A549 (cell line): ENCODE data around the gene BTBD6. TPM values are rescaled to one million over a fixed set of nuclear protein-coding genes. Genes with fewer than 3 reads are reported as not detected.

ENCODE experiments used
- ATAC-seq, 2 experiments: fragments of 200-7000 bp in 1 of 2; fragments of >200 bp in 1 of 2; cut with Nextera tagmentation in 1 of 2; cut with Tn5 transposase in 1 of 2; 3 replicates each; pipeline versions ENCODE4 v1.8.0 to v1.9.1; 2018 to 2020; ENCODE audit warnings: mild to moderate bottlenecking in 1 of 2, moderate library complexity in 1 of 2
- CTCF ChIA-PET: fragments of 300-600 bp; sonication (Branson Sonifier 250); formaldehyde crosslinking; extraction: SDS; loops from one replicate; lab custom pipeline; 2021; ENCODE audit warnings: antibody characterized with exemption, inconsistent platforms; lab: Yijun Ruan, JAX
- POLR2A ChIA-PET: fragments of 350-600 bp; formaldehyde crosslinking; extraction: SDS; loops from one replicate; lab custom pipeline; 2021; ENCODE audit warnings: antibody characterized with exemption, inconsistent platforms; lab: Yijun Ruan, JAX
- DNase-seq, 2 experiments: peaks; one replicate each; pipeline versions ENCODE4 v3.0.0 to v3.0.0-alpha.2; 2011 to 2016; ENCODE audit warnings: low read depth in 1 of 2, low spot score in 1 of 2
- FAIRE-seq: peaks from 2 replicates; lab custom pipeline; 2011; peaks lifted over from hg19 to GRCh38; lab: Jason Lieb, UNC
- H3K27ac ChIP-seq, 2 experiments: fragments of >200 bp; sonication (Bioruptor Twin); formaldehyde crosslinking; 3 replicates each; pipeline ENCODE4 v1.5.1; 2016 to 2017
- H3K4me1 ChIP-seq: fragments of >200 bp; sonication (Bioruptor Twin); formaldehyde crosslinking; 3 replicates; pipeline ENCODE4 v1.6.1; 2016
- H3K4me2 ChIP-seq: fragments of >200 bp; sonication (Bioruptor Twin); formaldehyde crosslinking; 3 replicates; pipeline ENCODE4 v1.6.1; 2016
- H3K4me3 ChIP-seq: fragments of >200 bp; sonication (Bioruptor Twin); formaldehyde crosslinking; 3 replicates; pipeline ENCODE4 v1.5.1; 2016
- H3K9me3 ChIP-seq: fragments of >200 bp; sonication (Bioruptor Twin); formaldehyde crosslinking; 3 replicates; pipeline ENCODE4 v1.6.1; 2016
- ATOH8 ChIP-seq: fragments of 250-450 bp; sonication (Bioruptor Pico); IDR thresholded peaks from 2 replicates; pipeline ENCODE4 v1.5.0; 2020; ENCODE audit warnings: low read depth, mild to moderate bottlenecking, moderate library complexity
- BHLHE40 ChIP-seq: IDR thresholded peaks from 2 replicates; pipeline ENCODE4 v1.6.1; 2012; ENCODE audit warnings: low read depth, low read length, inconsistent platforms
- CEBPB ChIP-seq, 2 experiments: fragments of >200 bp in 1 of 2; sonication (Bioruptor Twin) in 1 of 2; formaldehyde crosslinking in 1 of 2; IDR thresholded peaks; 2 replicates each; pipeline ENCODE4 v1.6.1; 2012 to 2016
- CHD2 ChIP-seq: fragments of 150-350 bp; IDR thresholded peaks from 2 replicates; pipeline ENCODE4 v1.6.1; 2014; ENCODE audit warnings: low read length; ENCODE audit not compliant: partially characterized antibody
- EHF ChIP-seq: fragments of 250-450 bp; sonication (Bioruptor Pico); IDR thresholded peaks from 2 replicates; pipeline ENCODE4 v1.5.0; 2020; ENCODE audit warnings: mild to moderate bottlenecking
- ELK1 ChIP-seq: fragments of 150-350 bp; IDR thresholded peaks from 2 replicates; pipeline ENCODE4 v1.6.1; 2014; ENCODE audit warnings: low read depth, mild to moderate bottlenecking, low read length
- FOSL2 ChIP-seq, 2 experiments: fragments of 450-650 bp in 1 of 2; fragments of >200 bp in 1 of 2; sonication (Bioruptor Twin) in 1 of 2; formaldehyde crosslinking; IDR thresholded peaks; 2 replicates each; pipeline versions ENCODE4 v1.5.0 to v1.6.1; 2016 to 2020; ENCODE audit warnings: mild to moderate bottlenecking in 1 of 2, moderate library complexity in 1 of 2
- GATA3 ChIP-seq: IDR thresholded peaks from 2 replicates; pipeline ENCODE4 v1.6.1; 2012; ENCODE audit warnings: borderline replicate concordance
- HES2 ChIP-seq: fragments of >200 bp; sonication (Bioruptor Twin); formaldehyde crosslinking; IDR thresholded peaks from 2 replicates; pipeline ENCODE4 v1.6.1; 2016
- HOXB13 ChIP-seq: fragments of 250-450 bp; sonication (Bioruptor Pico); IDR thresholded peaks from 2 replicates; pipeline ENCODE4 v1.5.0; 2020; ENCODE audit warnings: low read depth, mild to moderate bottlenecking, moderate library complexity
- JUNB ChIP-seq: fragments of >200 bp; sonication (Bioruptor Twin); formaldehyde crosslinking; IDR thresholded peaks from 2 replicates; pipeline ENCODE4 v1.6.1; 2016
- KDM1A ChIP-seq: fragments of 200-600 bp; sonication (generic); IDR thresholded peaks from 2 replicates; pipeline ENCODE4 v1.6.1; 2016; ENCODE audit warnings: low read depth, mild to moderate bottlenecking
- KDM5A ChIP-seq: fragments of 200-600 bp; sonication (generic); IDR thresholded peaks from 2 replicates; pipeline ENCODE4 v1.6.1; 2016; ENCODE audit warnings: antibody characterized with exemption, mild to moderate bottlenecking
- MYC ChIP-seq: IDR thresholded peaks from 2 replicates; pipeline ENCODE4 v1.6.1; 2012; ENCODE audit warnings: mild to moderate bottlenecking, inconsistent platforms, low read length, improper control_type of control experiment, borderline replicate concordance
- PHF8 ChIP-seq: fragments of 200-600 bp; sonication (generic); IDR thresholded peaks from 2 replicates; pipeline ENCODE4 v1.6.1; 2016; ENCODE audit warnings: low read depth, mild to moderate bottlenecking, antibody characterized with exemption, moderate library complexity, borderline replicate concordance
- POLR2A ChIP-seq: IDR thresholded peaks from 2 replicates; pipeline ENCODE4 v1.6.1; 2012; ENCODE audit warnings: mild to moderate bottlenecking, low read length
- POLR2AphosphoS2 ChIP-seq: conservative IDR thresholded peaks from 2 replicates; pipeline ENCODE4 v1.6.1; 2012; ENCODE audit warnings: low read length, improper control_type of control experiment, inconsistent platforms
- RARB ChIP-seq: fragments of 250-450 bp; sonication (Bioruptor Pico); IDR thresholded peaks from 2 replicates; pipeline ENCODE4 v1.8.0; 2021; ENCODE audit warnings: mild to moderate bottlenecking, moderate library complexity
- RCOR1 ChIP-seq: fragments of 150-350 bp; IDR thresholded peaks from 2 replicates; pipeline ENCODE4 v1.6.1; 2014; ENCODE audit warnings: antibody characterized with exemption, low read length, low read depth
- ZFP36 ChIP-seq: fragments of 450-650 bp; IDR thresholded peaks from 2 replicates; pipeline ENCODE4 v1.6.1; 2014; ENCODE audit warnings: borderline replicate concordance; ENCODE audit not compliant: partially characterized antibody
- ZNF302 ChIP-seq: fragments of 250-450 bp; sonication (Bioruptor Pico); IDR thresholded peaks from 2 replicates; pipeline ENCODE4 v1.9.0; 2021; ENCODE audit warnings: inconsistent platforms, mild to moderate bottlenecking, moderate library complexity
- WGBS: methylation state at CpG from one replicate; pipeline ENCODE4 v1.1.6; 2017; ENCODE audit errors: missing lambda C conversion rate; 5-methylcytosine and 5-hydroxymethylcytosine counted together
- polyA plus RNA-seq, 4 experiments: library from polyadenylated mRNA; depleted of rRNA in 3 of 4; stranded (reverse); fragments of >200 nt; fragmentation: RNase III in 1 of 4; extraction: RNeasy Plus Mini Kit Qiagen cat#74134 plus additional on column Dnase treatment in 1 of 4; gene quantifications; 2 replicates in 3 of 4; 3 replicates in 1 of 4; pipeline ENCODE4 v1.2.3, GENCODE V29; 2011 to 2017
- TF ChIP-seq, protein P1 (sequence below): IDR thresholded peaks from 2 replicates; pipeline ENCODE4 v1.6.1; 2012
- TF ChIP-seq, protein P2 (sequence below): fragments of 250-450 bp; sonication (Bioruptor Pico); IDR thresholded peaks from 2 replicates; pipeline ENCODE4 v1.5.0; 2021; ENCODE audit warnings: mild to moderate bottlenecking, moderate library complexity, borderline replicate concordance

Gene BTBD6
- polyA plus RNA-seq, 2 of the 4 experiments (the other 2 are of a cell fraction) = 16.1 to 33.6 TPM

DNA sequence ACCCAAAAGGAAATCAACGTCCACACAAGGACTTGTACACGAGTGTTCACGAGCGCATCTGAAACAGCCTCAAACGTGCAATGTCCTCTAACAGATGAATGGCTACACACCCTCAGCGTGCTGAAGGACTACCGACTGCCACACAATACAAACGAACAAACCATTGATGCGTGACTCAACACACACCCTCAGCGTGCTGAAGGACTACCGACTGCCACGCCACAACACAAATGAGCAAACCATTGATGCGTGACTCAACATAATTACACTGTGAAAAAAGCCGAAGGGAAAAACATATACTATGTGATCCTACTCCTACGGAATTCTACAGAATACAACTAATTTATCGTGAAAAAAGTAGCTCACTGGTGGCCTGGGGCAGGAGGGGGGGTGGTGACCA lies 25.1 kb upstream of the BTBD6 start:
- CTCF ChIA-PET = interaction anchor here (1.1 to 2.5 kb wide), 3 partner anchors 9 to 129 kb away, joined by 4 to 8 read pairs (median 6); no protein-coding TSS in a partner anchor
- Histone ChIP-seq H3K4me1 (no peaks in the 10 kb centered on the region), H3K4me3 (no peak overlapping the region), H3K4me2 (no peak overlapping the region), H3K9me3 (no peaks in the 10 kb centered on the region), H3K27ac (no peak overlapping the region)
- DNase-seq (no peak), FAIRE-seq (no peak), ATAC-seq (no peak)
- TF ChIP-seq KDM1A (no peak), HES2 (no peak), FOSL2 (IDR thresholded peaks at IDR 0.05) (no peak), FOSL2 (CRISPR knock-in tag; IDR thresholded peaks at IDR 0.05) (no peak), RARB (CRISPR knock-in tag) (no peak), KDM5A (no peak), CHD2 (no peak), POLR2A (no peak), MYC (no peak), EHF (CRISPR knock-in tag) (no peak), HOXB13 (CRISPR knock-in tag) (no peak), RCOR1 (no peak), PHF8 (no peak), ZFP36 (no peak), BHLHE40 (no peak), GATA3 (no peak), POLR2AphosphoS2 (no peak), ATOH8 (no peak), ZNF302 (CRISPR knock-in tag) (no peak)
- TF ChIP-seq, protein P1, sequence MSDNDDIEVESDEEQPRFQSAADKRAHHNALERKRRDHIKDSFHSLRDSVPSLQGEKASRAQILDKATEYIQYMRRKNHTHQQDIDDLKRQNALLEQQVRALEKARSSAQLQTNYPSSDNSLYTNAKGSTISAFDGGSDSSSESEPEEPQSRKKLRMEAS = no peak
- TF ChIP-seq, protein P2, sequence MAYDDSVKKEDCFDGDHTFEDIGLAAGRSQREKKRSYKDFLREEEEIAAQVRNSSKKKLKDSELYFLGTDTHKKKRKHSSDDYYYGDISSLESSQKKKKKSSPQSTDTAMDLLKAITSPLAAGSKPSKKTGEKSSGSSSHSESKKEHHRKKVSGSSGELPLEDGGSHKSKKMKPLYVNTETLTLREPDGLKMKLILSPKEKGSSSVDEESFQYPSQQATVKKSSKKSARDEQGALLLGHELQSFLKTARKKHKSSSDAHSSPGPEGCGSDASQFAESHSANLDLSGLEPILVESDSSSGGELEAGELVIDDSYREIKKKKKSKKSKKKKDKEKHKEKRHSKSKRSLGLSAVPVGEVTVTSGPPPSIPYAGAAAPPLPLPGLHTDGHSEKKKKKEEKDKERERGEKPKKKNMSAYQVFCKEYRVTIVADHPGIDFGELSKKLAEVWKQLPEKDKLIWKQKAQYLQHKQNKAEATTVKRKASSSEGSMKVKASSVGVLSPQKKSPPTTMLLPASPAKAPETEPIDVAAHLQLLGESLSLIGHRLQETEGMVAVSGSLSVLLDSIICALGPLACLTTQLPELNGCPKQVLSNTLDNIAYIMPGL (CRISPR knock-in tag) = no peak
- WGBS = 89% methylated on average over 16 of the region's 16 CpGs
- POLR2A ChIA-PET = no interaction called here

GRCh38 chr14:105223770-105224544 lies 24.4 kb upstream of the BTBD6 start:
- Histone ChIP-seq H3K4me3 (no peak overlapping the region), H3K27ac (no peak overlapping the region), H3K4me1 (no peaks in the 10 kb centered on the region), H3K9me3 (no peaks in the 10 kb centered on the region), H3K4me2 (no peak overlapping the region)
- CTCF ChIA-PET = interaction anchor here (1.0 to 2.5 kb wide), 5 partner anchors 10 to 725 kb away, joined by 3 to 8 read pairs (median 4); no protein-coding TSS in a partner anchor
- POLR2A ChIA-PET = no interaction called here
- FAIRE-seq (no peak), ATAC-seq (no peak), DNase-seq (no peak)
- WGBS = 90% methylated on average over 15 of the region's 15 CpGs
- no peak for TF ChIP-seq GATA3
- TF ChIP-seq JUNB = no peak
- no peak for TF ChIP-seq CEBPB (IDR thresholded peaks at IDR 0.05)
- TF ChIP-seq ELK1 = no peak
- TF ChIP-seq RARB (CRISPR knock-in tag) = no peak
